Mesenteric fat pad (tissue), 1 donor: ENCODE measurements around the gene ZNF160. TPM values are rescaled to one million over a fixed set of nuclear protein-coding genes. Genes with fewer than 3 reads are reported as not detected.
"Not testable (repeated sequence)": the region's sequence is repeated elsewhere in the genome, so short reads cannot be mapped to it uniquely, and the experiment has no call there.

ENCODE experiments used
- DNase-seq: peaks from one replicate; pipeline ENCODE4 v3.0.0-alpha.2; 2020; ENCODE audit warnings: low spot score
- long read RNA-seq: library from polyadenylated mRNA; unstranded; transcript quantifications from one replicate; pipeline ENCODE4 v2.0.0, GENCODE V29; 2020
- total RNA-seq: library from RNA; stranded (reverse); fragmentation: NEBNext Ultra II Directional; extraction: Animal tissue kit (Norgen Biotek cat#: 25700); gene quantifications from one replicate; pipeline ENCODE4 v1.2.1, GENCODE V29; 2021
- donor health status: DM: yes; HTN: yes; CAD: no.

The ZNF160 gene
- total RNA-seq = 32.8 TPM
- long read RNA-seq, partial matches to known transcripts = 1 of 8 reads
- long read RNA-seq, other reads (novel, unspliced or antisense) = 6 of 8 reads

DNA sequence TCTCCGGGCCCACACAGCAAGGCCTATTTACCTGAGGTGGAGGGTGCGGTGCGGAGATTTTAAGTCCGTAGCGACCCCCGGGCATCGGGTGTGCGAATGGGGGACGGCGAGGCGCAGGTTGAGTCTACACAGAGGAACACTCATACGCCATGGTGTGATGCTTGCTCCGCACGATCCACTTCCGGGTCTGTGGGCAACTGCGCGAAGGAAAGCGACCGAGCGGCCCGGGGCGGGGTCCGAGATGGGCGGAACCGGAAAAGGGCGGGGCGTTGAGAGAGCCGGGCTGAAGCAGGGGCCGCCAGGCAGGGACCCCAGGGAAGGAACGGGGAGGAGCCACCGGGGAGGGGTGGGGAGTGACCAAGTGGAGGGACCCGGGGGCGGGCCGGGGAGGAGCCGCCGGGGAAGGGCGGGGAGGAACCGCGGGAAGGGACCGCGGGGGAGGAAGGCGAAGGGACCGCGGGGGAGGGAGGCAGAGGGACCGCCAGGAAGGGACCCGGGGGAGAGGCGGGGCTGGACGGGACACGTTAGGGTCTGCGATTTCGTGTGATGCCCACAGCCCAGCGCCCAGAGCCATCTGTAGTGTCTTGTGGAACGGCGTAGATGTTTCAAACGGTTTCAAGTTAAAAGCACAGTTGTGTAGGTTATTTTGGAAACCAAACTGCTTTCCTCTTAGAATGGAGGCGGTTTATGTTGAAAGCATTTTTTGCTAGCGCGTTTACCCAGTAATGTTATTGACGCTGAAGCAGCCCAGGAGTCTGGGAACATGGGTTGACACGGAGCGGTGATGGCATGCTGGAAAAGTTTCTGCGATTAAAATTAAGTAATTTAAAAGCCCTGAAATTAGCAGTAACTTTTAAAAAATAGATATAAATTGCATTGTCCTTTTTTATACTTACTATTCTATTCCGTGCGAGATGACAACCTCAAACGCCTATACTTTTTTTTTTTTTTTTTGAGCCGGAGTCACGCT is at the start of gene ZNF160:
Gene ZNF160, minus strand, starts transcription at position 189 of the 970 bp plus-strand sequence. CDS start 17,146 bp downstream, outside the sequence.
- peak; percentile 99 for DNase-seq

DNA sequence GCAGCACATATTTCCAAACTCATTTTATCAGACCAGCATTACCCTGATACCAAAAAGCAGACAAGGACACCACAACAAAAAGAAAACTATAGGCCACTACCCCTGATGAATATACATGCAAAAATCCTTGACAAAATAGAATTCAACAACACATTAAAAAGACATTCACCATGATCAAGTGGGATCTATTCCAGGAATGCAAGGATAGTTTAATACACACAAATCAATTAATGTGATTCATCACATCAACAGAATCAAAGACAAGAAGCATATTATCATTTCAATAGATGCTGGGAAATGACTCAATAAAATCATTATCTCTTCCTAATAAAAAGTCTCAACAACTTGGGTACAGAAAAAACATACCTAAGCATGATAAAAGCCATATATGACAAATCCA is 44.4 kb upstream of the ZNF160 start:
- DNase-seq = no peak

DNA sequence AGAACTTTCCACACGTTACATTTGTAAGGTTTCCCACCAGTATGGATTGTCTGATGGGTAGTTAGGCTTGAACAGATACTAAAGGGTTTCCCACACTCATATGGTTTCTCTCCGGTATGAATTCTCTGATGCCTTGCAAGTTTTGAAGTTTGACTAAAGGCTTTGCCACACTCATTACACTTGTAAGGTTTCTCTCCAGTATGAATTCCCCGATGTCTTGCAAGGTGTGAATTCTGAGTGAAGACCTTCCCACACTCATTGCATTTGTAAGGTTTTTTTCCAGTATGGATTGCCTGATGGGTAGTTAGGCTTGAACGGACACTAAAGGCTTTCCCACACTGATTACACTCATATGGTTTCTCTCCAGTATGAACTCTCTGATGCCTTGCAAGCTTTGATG is 37.1 kb upstream of the ZNF160 start:
- no peak for DNase-seq

DNA sequence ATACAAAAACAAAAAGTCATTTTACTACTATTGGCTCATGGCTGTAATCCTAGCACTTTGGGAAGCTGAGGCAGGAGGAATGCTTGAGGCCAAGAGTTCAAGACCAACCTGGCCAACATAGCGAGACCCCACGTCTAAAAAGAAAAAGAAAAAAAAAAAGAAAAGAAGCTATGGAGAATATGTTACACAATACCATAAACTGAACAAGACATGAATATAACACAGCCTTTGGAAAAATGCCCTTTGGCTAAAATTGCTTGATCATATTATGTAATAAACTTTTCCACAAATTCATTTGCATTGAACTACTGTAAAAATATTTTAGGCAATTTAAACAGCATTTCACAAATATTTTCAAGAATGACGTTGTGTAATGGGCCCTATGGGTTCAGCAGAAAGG is 33.2 kb upstream of the ZNF160 start:
- no peak for DNase-seq

DNA sequence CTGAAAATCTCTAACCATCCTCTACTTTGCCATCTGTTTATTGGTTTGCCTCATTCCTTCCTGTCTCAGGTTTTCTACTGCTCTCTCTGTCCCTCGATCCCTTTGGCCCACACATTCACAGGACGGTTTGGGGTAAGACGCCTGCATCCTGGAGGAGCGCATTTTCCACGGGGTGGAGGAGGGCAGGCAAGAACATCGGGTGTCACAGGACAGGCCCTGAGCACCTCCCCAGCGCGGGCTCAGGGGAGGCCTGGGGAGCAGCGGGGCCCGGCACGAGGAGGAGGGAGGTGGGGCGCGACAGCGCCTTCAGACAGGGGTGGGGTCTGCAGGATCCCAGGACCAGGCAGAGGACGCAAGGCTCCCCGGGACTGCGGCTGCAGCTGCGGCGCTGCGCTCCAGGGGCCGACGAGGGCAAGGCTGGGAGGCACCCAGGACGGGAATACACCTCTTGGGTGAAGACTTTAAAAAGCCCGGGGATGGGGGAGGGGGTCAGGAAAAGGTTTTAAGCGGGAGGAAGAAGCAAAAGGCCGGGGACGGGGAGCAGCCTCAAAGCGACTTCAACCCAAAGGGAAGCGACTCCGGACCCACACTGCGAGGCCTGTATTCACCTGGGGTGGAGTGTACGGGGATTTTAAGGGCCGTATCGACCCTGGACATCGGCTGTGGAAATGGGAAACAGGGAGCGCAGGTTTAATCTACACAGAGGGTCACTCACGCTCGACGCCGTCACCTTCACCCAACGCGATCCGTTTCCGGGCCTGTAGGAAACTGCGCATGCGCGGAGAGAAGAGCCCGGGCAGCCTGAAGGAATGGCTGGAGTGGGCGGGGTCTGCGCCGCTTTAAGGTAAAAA is 29.1 kb upstream of the ZNF160 start, which contains the start of gene ZNF415:
Gene ZNF415, minus strand, starts transcription at position 770 of the 851 bp plus-strand sequence. CDS start 10,234 bp downstream, outside the sequence.
- peak; percentile 93 for DNase-seq

DNA sequence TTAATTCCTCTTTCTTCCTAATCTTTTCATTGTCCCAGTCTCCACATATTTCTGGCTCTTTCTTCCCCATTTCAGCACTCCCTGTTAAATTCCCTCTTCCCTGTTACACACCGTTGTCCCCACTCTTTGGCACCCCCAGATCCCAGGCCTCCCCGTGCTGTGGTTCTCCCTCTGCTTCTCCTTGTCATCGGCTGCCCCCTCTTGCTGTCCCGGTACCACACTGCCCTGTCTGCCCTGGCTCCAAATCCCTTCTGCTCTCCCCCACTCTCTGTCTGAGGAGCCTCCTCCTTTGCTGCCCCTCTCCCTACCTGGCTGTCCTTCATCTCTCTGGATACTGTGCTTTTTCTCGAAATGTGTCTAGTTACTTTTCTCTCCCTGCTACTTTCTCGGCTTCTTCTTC is 28.5 kb upstream of the ZNF160 start:
- no peak for DNase-seq

DNA sequence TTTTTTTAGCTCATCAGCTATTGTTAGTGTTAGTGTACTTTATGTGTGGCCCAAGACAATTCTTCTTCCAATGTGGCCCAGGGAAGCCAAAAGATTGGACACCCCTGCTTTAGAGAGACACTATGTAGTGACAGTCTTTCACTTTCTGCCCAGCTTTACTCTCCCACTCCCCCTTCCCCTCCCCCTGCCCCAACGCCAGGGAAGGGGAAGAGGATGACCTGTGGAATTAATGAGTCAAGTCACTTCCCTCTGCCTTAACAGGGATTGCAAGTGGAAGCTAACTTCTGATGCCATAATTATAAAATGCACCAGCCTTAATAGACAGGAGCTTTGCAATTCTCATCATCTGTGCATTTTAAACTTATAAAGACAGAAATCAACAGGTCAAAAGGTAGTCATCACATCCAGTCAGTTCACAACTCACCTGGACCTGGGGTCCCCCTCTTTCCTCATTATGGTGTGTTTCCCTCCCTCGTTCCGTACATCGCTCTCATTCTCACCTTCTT is 27.9 kb upstream of the ZNF160 start:
- no peak for DNase-seq

DNA sequence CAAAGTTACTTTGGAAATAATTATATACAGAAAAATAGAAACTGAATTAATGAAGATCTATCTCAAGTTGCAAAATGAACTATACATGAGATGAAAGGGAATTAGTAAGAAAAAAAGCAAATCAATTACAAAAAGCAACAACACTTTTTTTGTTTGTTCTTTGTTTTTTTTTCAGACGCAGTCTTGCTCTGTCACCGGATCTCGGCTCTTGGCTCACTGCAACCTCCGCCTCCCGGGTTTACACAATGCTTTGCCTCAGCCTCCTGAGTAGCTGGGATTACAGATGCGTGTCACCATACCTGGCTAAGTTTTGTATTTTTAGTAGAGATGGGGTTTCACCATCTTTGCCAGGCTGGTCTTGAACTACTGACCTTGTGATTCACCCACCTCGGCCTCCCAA is 27.3 kb upstream of the ZNF160 start:
- DNase-seq = no peak

DNA sequence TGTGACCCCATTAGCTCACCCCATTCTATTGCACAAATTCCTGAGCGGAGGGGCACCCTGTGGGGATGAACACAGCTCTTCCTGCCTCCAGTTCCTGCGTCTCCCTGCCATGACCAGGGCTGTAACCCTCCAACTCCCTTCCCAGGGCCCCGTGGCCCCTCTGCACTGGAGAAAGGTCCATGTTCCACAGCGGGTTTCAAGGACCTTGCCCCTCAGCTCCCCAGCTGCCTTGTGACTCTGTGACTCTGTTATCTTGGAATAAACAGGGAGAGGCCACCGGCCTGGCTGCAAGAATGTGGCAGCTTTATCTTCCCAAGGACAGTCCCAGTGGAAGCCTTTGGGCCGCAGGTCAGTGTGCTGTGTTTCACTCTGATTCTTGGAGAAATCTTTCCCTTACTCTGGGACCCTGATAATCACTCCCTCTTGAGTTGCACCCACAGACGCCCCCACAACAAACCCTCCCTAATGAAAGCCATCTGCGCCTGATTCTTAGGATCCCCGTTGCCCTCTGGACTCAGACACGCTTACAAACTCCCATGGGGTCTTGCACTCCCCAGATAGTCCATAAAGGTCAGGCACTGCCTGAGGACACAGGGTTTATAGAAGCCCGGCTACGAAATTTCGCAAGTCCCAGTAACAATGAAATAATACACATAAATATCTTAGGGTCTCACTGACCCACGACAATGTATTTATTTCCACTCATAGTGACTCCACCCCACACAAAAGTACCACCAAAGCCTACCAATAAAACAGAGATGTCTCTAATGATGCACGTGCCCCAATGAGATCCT is 23.7 kb upstream of the ZNF160 start:
- DNase-seq = not testable (repeated sequence)

DNA sequence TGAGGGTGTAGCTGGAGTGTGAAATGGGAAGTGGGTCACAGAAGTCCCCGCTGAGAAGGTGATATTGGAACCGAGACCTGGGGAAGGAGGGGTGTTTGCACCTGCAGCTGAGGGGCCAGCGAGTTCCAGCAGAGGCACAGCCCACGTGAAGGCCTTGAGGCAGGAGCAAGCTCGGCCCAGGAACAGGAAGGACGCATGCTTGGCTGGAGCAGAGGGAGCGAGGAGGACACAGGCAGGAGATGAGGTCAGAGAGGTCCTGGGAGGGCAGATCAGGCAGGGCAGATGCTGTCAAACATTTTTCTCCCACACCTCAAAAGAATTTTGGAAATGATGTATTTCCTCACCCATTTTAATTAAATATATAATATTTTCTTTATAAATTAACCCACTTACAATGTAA is 20.2 kb upstream of the ZNF160 start:
- DNase-seq = no peak

DNA sequence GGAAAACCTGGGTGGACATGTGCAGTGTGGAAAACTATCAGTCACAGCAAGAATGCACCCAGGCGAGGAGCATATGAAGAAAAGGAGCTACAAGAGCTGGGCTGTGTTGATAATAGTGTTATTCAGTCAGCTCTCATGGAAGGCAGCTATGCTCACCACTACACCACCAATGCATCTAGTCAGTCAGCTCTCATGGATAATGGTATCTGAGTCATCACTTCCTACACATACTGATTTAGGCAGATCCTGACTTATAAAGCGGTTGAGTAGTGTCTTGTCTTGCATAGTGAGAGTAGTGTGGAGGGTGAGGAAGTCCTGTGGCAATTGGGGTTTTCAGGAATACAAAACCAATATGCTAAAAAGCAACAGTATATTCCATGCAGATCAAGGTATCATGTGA is 9.1 kb upstream of the ZNF160 start:
- DNase-seq = no peak

DNA sequence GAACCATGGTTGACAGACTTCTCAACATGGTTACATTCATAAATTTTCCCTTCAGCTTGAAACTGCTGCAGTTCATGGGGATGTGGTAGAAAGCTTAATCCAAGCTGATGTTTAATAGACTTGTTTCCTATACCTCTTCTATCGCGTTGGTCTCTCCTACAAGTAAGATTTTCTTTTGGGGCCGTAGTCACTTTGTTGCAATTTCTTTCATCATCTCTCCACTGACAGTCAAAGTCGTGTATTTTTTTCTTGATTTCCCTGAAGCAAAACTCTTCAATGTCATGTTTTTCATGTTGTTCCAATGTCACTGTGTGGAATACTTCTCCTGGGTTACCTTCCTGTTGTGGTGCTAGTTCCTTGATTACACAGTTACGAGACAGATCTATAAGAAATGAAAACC is 6.3 kb upstream of the ZNF160 start:
- DNase-seq = no peak

DNA sequence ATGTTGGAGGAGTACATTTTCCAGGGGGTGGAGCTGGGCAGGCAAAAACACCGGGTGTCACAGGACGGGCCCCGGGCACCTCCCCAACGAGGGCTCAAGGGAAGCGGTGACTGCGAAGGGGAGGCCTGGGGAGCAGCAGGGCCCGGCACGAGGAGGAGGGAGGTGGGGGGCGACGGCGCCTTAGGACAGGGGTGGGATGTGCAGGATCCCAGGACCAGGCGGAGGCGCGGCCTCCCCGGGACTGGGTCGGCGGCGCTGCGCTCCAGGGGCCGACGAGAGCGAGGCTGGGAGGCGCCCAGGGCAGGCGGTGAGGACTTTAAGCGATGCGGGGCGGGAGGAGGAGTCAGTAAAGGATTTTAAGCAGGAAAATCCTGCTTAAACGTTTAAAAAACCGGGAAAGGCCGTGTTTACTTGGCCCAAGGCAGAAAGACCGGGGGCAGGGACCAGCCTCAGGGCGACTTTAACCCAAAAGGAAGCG is 427 bp downstream of the ZNF160 start:
- no peak for DNase-seq

DNA sequence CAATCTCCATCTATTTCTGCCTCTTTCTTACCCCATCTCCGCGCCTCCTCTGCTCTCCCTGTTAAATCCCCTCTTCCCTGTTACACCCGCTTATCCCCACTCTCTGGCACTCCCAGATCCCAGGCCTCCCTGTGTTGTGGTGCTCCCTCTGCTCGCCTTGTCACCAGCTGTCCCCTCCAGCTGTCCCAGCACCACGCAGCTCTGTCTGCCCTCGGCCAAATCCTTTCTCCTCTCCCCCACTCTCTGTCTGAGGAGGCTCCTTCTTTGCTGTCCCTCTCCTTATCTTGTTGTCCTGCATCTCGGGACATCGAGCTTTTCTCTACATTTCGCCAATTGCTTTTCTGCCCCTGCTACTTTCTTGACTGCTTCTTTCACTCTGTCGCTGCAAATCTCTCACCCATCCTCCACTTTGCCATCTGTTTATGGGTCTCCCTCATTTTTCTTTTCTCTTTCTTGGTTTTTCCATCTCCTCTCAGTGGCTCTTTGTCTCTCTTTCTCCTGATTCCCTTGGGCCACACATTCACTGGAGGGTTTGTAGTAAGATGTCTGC is 941 bp downstream of the ZNF160 start:
- DNase-seq = no peak

DNA sequence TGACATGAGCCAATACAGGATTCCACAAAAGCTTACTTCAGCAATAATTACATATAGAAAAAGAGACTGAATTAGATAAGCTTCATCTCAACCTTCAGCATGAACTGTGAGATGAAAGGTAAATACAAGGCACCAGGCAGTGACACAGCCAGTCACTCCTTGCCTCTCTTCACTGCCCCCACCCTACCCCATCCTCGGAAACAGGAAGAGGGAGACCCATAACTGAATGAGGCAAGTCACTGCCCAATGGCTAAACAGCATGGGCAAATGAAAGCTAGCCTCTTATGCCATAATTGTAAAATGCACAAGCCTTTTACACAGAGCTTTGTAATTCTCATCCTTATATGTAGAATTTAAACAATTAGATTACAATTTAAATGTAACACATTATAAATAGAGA is 1.7 kb downstream of the ZNF160 start:
- no peak for DNase-seq

DNA sequence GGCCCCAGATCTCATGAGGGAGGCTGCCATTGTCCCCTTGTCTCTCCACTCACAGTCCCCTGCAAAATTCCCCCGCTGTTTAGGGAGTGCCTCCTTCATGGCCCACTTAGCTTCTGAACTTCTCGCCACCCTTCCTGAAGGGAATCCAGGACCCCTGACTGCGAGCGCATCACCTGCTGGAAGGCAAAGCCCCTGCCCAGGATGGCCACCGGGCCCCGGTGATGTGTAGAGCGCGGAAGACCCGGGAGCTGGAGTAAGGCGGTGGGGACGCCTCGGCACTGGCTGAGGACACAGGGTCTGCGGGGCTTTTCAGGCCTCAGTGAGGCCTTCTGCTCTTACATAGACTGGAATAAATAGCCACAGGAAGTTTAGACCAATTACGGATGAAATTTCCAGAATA is 4.7 kb downstream of the ZNF160 start:
- not testable (repeated sequence) for DNase-seq

DNA sequence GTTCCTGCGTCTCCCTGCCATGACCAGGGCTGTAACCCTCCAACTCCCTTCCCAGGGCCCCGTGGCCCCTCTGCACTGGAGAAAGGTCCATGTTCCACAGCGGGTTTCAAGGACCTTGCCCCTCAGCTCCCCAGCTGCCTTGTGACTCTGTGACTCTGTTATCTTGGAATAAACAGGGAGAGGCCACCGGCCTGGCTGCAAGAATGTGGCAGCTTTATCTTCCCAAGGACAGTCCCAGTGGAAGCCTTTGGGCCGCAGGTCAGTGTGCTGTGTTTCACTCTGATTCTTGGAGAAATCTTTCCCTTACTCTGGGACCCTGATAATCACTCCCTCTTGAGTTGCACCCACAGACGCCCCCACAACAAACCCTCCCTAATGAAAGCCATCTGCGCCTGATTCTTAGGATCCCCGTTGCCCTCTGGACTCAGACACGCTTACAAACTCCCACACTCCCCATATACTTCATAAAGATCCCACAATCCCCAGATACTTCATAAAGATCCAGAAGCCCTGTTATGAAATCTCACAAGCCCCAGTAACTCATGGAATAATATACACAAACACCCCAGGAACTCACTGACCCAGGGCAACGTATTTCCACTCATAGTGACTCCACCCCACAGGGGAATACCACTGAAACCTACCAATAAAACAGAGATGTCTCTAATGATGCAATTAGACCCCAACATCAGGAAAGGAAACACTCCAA is 6.1 kb downstream of the ZNF160 start:
- not testable (repeated sequence) for DNase-seq

DNA sequence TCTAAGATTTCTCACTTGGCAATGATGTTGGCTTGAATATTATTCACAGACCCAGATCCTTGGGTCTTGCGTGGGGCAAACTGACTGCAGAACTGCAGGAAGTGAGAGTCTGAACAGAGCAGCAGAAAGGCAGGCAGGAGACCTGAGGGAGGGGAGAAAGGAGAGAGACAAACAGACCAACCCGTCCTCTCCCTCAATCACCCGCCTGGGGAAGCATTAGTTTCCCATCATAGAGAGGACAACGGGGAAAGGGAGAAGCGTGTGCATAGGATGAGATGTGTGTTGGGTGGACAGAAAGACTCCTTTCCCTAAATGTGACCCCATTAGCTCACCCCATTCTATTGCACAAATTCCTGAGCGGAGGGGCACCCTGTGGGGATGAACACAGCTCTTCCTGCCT is 6.6 kb downstream of the ZNF160 start:
- DNase-seq = not testable (repeated sequence)

DNA sequence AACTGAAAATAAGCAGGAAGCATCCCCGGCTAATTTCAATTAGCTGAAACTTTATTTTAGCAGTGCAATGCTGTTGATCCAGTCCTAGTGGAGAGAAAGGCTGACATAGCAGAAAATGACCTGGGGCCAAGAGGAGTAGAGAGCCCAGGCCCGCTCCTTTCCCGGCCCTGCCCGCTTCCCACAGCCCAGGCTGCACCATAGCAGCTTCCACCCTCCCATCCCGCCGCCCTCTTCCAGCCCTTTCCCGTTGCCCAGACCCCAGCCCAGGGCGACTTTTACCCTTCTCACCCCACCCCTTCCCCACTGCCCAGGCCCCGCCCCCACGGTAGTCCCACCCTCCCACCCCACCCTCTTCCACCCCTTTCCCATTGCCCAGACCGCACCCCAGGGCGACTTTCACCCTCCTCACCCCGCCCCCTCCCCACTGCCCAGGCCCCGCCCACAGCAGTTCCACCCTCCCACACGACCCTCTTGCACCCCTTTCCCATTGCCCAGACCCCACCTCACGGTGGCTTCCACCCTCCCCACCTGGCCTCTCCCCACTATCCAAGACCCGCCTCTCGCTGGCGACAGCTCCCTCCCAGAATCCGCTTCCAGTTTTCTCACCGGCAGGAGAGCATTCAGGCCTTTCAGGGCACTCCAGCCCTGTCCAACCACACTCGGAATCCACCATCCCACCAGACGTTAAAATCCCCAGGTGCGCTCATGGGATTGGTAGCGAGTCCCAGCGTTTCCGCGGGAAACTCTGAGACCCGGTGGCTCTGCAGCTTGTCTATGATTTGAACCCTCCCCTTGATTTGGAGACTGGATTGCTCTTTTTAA is 8.3 kb downstream of the ZNF160 start:
- DNase-seq = no peak
